Measurements from ENCODE around the gene GPNMB.
A peak's percentile ranks its signal among the peaks of the same experiment; 100 is the strongest.

Gene GPNMB

DNA sequence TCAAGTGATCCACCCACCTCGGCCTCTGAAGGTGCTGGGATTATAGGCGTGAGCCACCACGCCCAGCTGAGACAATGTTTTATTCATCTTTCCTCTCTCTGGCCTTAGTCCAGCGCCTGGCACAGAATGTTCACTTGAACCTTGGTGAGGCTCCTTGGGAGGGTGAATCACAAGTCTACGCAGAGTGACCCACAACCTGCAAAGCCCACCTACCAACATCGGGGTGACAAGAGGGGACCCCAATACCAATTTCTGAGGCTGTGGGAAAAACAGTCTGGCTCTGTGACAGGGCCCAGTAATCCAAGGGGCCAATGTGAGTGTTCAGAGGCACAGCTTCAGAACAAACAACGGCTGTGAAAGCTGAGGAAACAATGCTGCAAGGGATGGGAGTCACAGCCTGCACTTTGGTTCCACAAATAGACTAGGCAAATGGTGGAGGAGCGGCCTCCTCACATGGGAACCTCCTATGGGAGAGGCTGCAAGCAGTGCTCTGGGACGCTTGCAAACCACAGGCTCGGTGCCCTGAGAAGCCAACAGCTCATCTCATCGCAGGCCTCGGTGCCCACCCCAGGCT is 47.0 kb downstream of the GPNMB start:
- no peak for DNase-seq (ENCODE audit: low read depth, low spot score)
- TF ChIP-seq, protein P1, sequence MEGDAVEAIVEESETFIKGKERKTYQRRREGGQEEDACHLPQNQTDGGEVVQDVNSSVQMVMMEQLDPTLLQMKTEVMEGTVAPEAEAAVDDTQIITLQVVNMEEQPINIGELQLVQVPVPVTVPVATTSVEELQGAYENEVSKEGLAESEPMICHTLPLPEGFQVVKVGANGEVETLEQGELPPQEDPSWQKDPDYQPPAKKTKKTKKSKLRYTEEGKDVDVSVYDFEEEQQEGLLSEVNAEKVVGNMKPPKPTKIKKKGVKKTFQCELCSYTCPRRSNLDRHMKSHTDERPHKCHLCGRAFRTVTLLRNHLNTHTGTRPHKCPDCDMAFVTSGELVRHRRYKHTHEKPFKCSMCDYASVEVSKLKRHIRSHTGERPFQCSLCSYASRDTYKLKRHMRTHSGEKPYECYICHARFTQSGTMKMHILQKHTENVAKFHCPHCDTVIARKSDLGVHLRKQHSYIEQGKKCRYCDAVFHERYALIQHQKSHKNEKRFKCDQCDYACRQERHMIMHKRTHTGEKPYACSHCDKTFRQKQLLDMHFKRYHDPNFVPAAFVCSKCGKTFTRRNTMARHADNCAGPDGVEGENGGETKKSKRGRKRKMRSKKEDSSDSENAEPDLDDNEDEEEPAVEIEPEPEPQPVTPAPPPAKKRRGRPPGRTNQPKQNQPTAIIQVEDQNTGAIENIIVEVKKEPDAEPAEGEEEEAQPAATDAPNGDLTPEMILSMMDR (IDR thresholded peaks at IDR 0.05; ENCODE audit: insufficient read depth, low read length, missing control alignments) = no peak
- no peak overlapping the region for H3K4me3 ChIP-seq (ENCODE audit: low read depth, low read length)
- ChIA-PET POLR2A (no interaction called here), CTCF (interaction anchor here (0.6 to 5.1 kb wide), 4 partner anchors 18 to 757 kb away, joined by 3 to 34 read pairs (median 10); no protein-coding TSS in a partner anchor)

DNA sequence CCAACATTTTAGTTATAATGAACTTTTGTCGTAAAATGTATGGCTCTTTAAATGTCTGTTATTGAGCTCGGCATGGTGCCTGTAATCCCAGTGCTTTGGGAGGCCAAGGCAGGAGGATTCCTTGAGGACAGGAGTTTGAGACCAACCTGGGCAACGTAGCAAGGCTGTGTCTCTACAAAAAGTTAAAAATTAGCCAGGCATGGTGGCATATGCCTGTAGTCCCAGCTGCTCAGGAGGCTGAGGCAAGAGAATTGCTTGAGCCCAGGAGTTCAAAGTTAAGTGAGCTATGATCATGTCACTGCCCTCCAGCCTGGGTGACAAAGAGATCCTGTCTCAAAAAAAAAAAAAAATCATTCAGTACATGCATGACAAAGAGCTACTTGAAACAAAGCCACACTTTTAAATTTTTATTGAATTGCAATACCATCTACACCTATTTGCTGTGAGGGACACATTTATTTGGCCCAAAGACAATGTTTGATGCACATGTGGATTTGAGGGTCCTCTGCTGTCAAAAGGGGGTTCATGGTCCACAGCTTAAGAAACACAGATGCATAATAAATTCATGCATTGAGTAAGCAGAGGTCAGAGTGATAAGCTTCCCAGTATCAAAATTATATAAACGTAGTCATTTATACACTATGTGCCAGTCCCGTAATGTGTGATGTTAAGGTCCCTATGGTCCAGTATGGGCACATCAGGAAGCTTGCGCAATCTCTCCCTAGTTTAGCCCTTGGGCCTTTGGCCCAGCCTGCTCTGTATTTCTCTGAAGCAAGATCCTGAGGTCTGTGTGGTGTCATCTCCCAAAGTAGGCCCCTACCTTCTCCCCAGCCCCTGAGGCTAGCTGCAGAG is 48.2 kb downstream of the GPNMB start:
- H3K4me3 ChIP-seq (ENCODE audit: low read depth, low read length) = no peak overlapping the region
- POLR2A ChIA-PET = no interaction called here
- CTCF ChIA-PET = interaction anchor here (0.8 to 5.1 kb wide), 5 partner anchors 8 to 168 kb away, joined by 3 to 34 read pairs (median 3); no protein-coding TSS in a partner anchor
- DNase-seq (ENCODE audit: low read depth, low spot score) = no peak
- TF ChIP-seq, protein P1 (IDR thresholded peaks at IDR 0.05; ENCODE audit: insufficient read depth, low read length, missing control alignments) = no peak

DNA sequence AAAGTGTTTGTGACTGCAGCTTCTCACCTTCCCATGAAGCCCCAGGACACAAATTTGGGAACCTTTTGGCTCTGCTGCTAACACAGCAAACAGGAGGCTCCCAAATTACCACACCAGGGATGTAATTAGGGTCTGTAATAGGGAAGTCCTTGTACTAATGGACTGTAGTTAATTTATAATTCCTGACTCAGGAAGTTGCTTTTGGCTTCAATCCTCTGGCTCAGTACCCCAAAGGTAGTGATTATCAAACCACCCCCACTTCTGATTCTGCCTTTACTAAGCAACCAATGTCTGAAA is 48.8 kb downstream of the GPNMB start:
- TF ChIP-seq, protein P1 (IDR thresholded peaks at IDR 0.05; ENCODE audit: insufficient read depth, low read length, missing control alignments) = no peak
- no peak for DNase-seq (ENCODE audit: low read depth, low spot score)
- no peak overlapping the region for H3K4me3 ChIP-seq (ENCODE audit: low read depth, low read length)
- CTCF ChIA-PET = interaction anchor here (0.8 to 5.1 kb wide), 5 partner anchors 9 to 168 kb away, joined by 3 to 34 read pairs (median 3); no protein-coding TSS in a partner anchor
- POLR2A ChIA-PET = no interaction called here

DNA sequence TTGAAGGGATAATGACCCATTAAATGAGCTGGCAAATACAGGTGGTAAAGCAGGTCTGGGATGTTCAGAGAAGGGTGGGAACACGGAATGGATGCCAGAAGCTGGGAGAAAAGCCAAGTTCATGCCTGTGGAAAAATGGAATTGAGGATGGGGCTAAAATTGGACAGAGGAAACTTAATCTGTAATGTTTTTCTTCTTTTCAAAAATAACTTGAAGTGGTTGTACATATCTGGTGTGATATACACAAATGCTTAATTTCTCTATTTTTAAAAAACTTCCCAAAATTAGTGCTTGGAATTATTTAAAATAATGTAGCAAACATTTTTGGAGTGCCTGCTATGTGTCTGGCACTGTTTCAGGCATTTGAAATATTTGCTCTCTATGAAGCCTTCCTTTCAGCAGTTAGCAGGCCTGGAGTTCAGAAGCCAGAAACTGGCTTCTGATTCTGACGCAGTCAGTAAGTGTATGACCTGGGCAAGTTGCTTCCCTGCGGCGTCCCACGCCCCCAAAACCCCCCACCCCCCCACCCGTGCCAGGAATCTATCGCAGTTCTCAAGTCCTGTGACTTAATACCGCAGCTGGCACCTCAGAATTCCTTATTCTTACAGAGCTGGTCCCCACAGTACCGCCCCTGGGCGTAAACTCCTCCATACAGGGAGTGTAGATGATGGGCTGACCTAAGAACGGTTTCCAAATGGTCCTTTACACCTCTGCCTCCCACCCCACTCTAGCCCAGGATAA is 51.7 kb downstream of the GPNMB start:
- TF ChIP-seq, protein P1 (IDR thresholded peaks at IDR 0.05; ENCODE audit: insufficient read depth, low read length, missing control alignments) = no peak
- 0 out of 2 replicates have a peak overlapping the region, but pooled peaks have one; percentile 91 for H3K4me3 ChIP-seq (ENCODE audit: low read depth, low read length)
- peak; percentile 19 for DNase-seq (ENCODE audit: low read depth, low spot score)
- CTCF ChIA-PET = interaction anchor here (0.7 to 3.4 kb wide), 6 partner anchors 17 to 248 kb away, joined by 3 to 16 read pairs (median 3); no protein-coding TSS in a partner anchor
- POLR2A ChIA-PET = interaction anchor here (0.6 kb wide), 1 partner anchor 20 kb away, joined by 4 read pairs; no protein-coding TSS in a partner anchor

DNA sequence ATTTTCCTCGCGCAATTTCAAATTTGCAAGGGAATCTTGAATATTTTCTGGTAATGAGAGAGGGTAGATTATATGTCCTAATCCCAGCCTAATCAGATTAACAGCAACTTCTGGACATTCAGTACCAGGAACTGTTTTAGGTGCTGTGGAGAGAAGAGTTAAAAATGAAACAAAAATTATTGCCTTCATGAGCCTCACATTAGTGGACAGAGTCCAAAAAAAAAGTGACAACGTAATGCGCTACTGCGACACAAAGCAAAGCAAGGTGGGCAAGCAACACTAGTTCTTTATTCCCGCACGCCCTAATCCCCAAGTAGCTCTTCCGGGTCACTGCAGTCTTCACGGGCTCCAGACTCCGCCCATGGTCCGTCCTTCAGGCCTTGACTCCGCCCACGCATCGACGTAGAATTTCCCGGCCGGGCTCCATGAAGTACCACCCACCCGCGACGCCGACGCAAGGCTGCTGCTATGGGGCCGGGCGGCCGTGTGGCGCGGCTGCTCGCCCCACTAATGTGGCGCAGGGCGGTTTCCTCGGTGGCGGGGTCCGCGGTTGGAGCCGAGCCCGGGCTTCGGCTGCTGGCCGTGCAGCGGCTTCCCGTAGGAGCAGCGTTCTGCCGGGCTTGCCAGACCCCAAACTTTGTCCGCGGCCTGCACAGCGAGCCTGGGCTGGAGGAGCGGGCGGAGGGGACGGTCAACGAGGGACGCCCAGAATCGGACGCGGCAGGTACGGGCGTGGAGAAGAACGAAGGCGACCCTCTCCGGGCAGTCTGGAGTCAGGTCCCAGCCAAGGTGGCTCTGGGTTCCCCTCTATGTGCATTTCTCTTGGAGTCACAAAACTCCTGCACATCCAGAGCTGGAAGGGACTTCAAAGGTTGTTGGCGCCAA is 52.6 kb downstream of the GPNMB start, which contains the start of gene MALSU1:
MALSU1 (plus strand) TSS at position 455 of the 885 bp plus-strand sequence; CDS start at position 469, 14 bp downstream.
- ChIA-PET CTCF (interaction anchor here (0.7 to 3.4 kb wide), 6 partner anchors 17 to 247 kb away, joined by 3 to 16 read pairs (median 6); no protein-coding TSS in a partner anchor), POLR2A (interaction anchor here (0.6 to 1.6 kb wide), 3 partner anchors 21 to 48 kb away, joined by 3 to 4 read pairs (median 3); no protein-coding TSS in a partner anchor)
- peak; percentile 65 for DNase-seq (ENCODE audit: low read depth, low spot score)
- H3K4me3 ChIP-seq (ENCODE audit: low read depth, low read length) = peak within 1 kb of the TSS; percentile 91
- TF ChIP-seq, protein P1 (IDR thresholded peaks at IDR 0.05; ENCODE audit: insufficient read depth, low read length, missing control alignments) = no peak

All from AG04449 (cell line).